ENCODE results near the gene SLC38A3.

The SLC38A3 gene

GRCh38 chr3:50269977-50270413 lies 64.9 kb downstream of the SLC38A3 start:
- no peak for DNase-seq

- no peak for DNase-seq
Observed at GRCh38 chr3:50270422-50271224, 65.6 kb downstream of the SLC38A3 start.

Measured in activated naive CD4-positive, alpha-beta T cell treated with anti-CD3 and anti-CD28 coated beads, Interleukin-2, amount 50 U/mL, for 16 hours (primary cell).